Frontal cortex (tissue), 4 donors: Measurements from ENCODE around the gene SYT4. TPM values are rescaled to one million over a fixed set of nuclear protein-coding genes. Genes with fewer than 3 reads are reported as not detected.
A peak's percentile ranks its signal among the peaks of the same experiment; 100 is the strongest.
"Not testable (repeated sequence)": the region's sequence is repeated elsewhere in the genome, so short reads cannot be mapped to it uniquely, and the experiment has no call there.

Experiments used
- DNase-seq, 2 donors: peaks; one replicate each; pipeline ENCODE4 v3.0.0; 2012; ENCODE audit warnings: low spot score in 2 of 2
- FAIRE-seq: peaks from 2 replicates; lab custom pipeline; 2012; peaks lifted over from hg19 to GRCh38; lab: Jason Lieb, UNC
- total RNA-seq: library from RNA; depleted of rRNA; stranded (reverse); fragments of >200 nt; gene quantifications from one replicate; pipeline ENCODE4 v1.2.3, GENCODE V29; 2014
- donor health status: control.
- donor health status: control.
- donor health status: control.

Gene SYT4
- 746 TPM for total RNA-seq

GRCh38 chr18:43277164-43277600, at the start of gene SYT4:
Gene SYT4 (minus strand): TSS chr18:43277490. CDS start chr18:43277281, 209 bp downstream.
- DNase-seq = peak in 1 of 2 donors; percentile 4
- FAIRE-seq = no peak

GRCh38 chr18:43322132-43322531, 44.8 kb upstream of the SYT4 start:
- DNase-seq (no peak), FAIRE-seq (no peak)

- FAIRE-seq (no peak), DNase-seq (no peak)
Observed at GRCh38 chr18:43314941-43315340, 37.7 kb upstream of the SYT4 start.

- DNase-seq = no peak
- no peak for FAIRE-seq
Observed at GRCh38 chr18:43312891-43313290, 35.6 kb upstream of the SYT4 start.

- no peak for DNase-seq
- no peak for FAIRE-seq
Observed at GRCh38 chr18:43310239-43310638, 32.9 kb upstream of the SYT4 start.

- FAIRE-seq = no peak
Observed at GRCh38 chr18:43303376-43303775, 26.1 kb upstream of the SYT4 start.

GRCh38 chr18:43286187-43286586, 8.9 kb upstream of the SYT4 start:
- FAIRE-seq, DNase-seq: not testable (repeated sequence)

More at GRCh38 chr18:43303376-43303775, 26.1 kb upstream of the SYT4 start:
- no peak for DNase-seq

- FAIRE-seq (no peak), DNase-seq (no peak)
Observed at GRCh38 chr18:43283299-43283698, 6.0 kb upstream of the SYT4 start.

- FAIRE-seq (no peak), DNase-seq (peak in 1 of 2 donors; percentile 27)
Observed at GRCh38 chr18:43279015-43279744, 1.9 kb upstream of the SYT4 start.

- DNase-seq (no peak), FAIRE-seq (no peak)
Observed at GRCh38 chr18:43278355-43278754, 1.1 kb upstream of the SYT4 start.

- DNase-seq = no peak
- no peak for FAIRE-seq
Observed at GRCh38 chr18:43276491-43276890, 799 bp downstream of the SYT4 start.

GRCh38 chr18:43275546-43275945, 1.7 kb downstream of the SYT4 start:
- no peak for DNase-seq
- FAIRE-seq = no peak

GRCh38 chr18:43274526-43274925, 2.8 kb downstream of the SYT4 start:
- FAIRE-seq (no peak), DNase-seq (no peak)

- DNase-seq (peak in 1 of 2 donors; percentile 4), FAIRE-seq (peak; percentile 98)
Observed at GRCh38 chr18:43271593-43272432, 5.5 kb downstream of the SYT4 start.

GRCh38 chr18:43267818-43268217, 9.5 kb downstream of the SYT4 start:
- FAIRE-seq = no peak

GRCh38 chr18:43265465-43265864, 11.8 kb downstream of the SYT4 start:
- FAIRE-seq (no peak), DNase-seq (no peak)

More at GRCh38 chr18:43267818-43268217, 9.5 kb downstream of the SYT4 start:
- no peak for DNase-seq

GRCh38 chr18:43248610-43249249, 28.6 kb downstream of the SYT4 start:
- FAIRE-seq = no peak

GRCh38 chr18:43247944-43248343, 29.3 kb downstream of the SYT4 start:
- DNase-seq = no peak

More at GRCh38 chr18:43248610-43249249, 28.6 kb downstream of the SYT4 start:
- DNase-seq = no peak

GRCh38 chr18:43238429-43238828, 38.9 kb downstream of the SYT4 start:
- DNase-seq = no peak
- FAIRE-seq = no peak

More at GRCh38 chr18:43247944-43248343, 29.3 kb downstream of the SYT4 start:
- no peak for FAIRE-seq

- FAIRE-seq (no peak), DNase-seq (no peak)
Observed at GRCh38 chr18:43236921-43237320, 40.4 kb downstream of the SYT4 start.
